ENCODE measurements around the gene AHCYL2. TPM values are rescaled to one million over a fixed set of nuclear protein-coding genes. Genes with fewer than 3 reads are reported as not detected.

Gene AHCYL2
- total RNA-seq, 1 donor from 2014 or later = 14.7 TPM

GRCh38 chr7:129376778-129377700, 152.2 kb downstream of the AHCYL2 start:
- no peaks in the 10 kb centered on the region for H3K27me3 Mint-ChIP-seq (ENCODE audit: low read depth, unreplicated experiment)
- no peak for FAIRE-seq
- no peaks in the 10 kb centered on the region for H3K9me3 ChIP-seq (ENCODE audit: insufficient read depth, low read depth, low read length)

GRCh38 chr7:129381710-129382484, 157.1 kb downstream of the AHCYL2 start:
- Mint-ChIP-seq H3K27ac (ENCODE audit: unreplicated experiment) (no peak overlapping the region), H3K9me3 (ENCODE audit: unreplicated experiment) (no peaks in the 10 kb centered on the region), H3K4me3 (ENCODE audit: unreplicated experiment) (no peak overlapping the region), H3K27me3 (ENCODE audit: low read depth, unreplicated experiment) (no peaks in the 10 kb centered on the region), H3K36me3 (ENCODE audit: low read depth, unreplicated experiment) (no peaks in the 10 kb centered on the region), H3K4me1 (ENCODE audit: low read depth, unreplicated experiment) (peaks cover 9% of the 10 kb centered on the region)
- H2AFZ ChIP-seq (ENCODE audit: low read depth, low read length) = no peak overlapping the region
- H3K27me3 ChIP-seq (ENCODE audit: insufficient read depth, low read length) = no peaks in the 10 kb centered on the region
- H3K79me2 ChIP-seq (ENCODE audit: insufficient read depth, low read length) = no peaks in the 10 kb centered on the region
- H3K36me3 ChIP-seq (ENCODE audit: insufficient read depth, low read length) = no peaks in the 10 kb centered on the region
- no peaks in the 10 kb centered on the region for H3K4me1 ChIP-seq (ENCODE audit: insufficient read depth, low read length)
- H3K9me3 ChIP-seq (ENCODE audit: insufficient read depth, low read depth, low read length) = no peaks in the 10 kb centered on the region
- FAIRE-seq (no peak), DNase-seq (ENCODE audit: low read depth) (no peak)
- no peak overlapping the region for H3K9ac ChIP-seq (ENCODE audit: low read length)
- no peak overlapping the region for H3K4me2 ChIP-seq (ENCODE audit: low read length)
- H3K27ac ChIP-seq (ENCODE audit: low read depth, low read length) = no peak overlapping the region
- H4K20me1 ChIP-seq (ENCODE audit: insufficient read depth, low read length) = no peaks in the 10 kb centered on the region
- no peak overlapping the region for H3K4me3 ChIP-seq (ENCODE audit: insufficient read depth, low read depth, low read length)
- TF ChIP-seq CTCF (IDR thresholded peaks at IDR 0.05; ENCODE audit: insufficient read depth, low read depth, low read length) = no peak
- TF ChIP-seq EZH2 (IDR thresholded peaks at IDR 0.05; ENCODE audit: insufficient read depth, low read length) = no peak

More at GRCh38 chr7:129376778-129377700, 152.2 kb downstream of the AHCYL2 start:
- DNase-seq (ENCODE audit: low read depth) = peak; percentile 21
- no peaks in the 10 kb centered on the region for H3K4me1 ChIP-seq (ENCODE audit: insufficient read depth, low read length)
- H3K9me3 Mint-ChIP-seq (ENCODE audit: unreplicated experiment) = no peaks in the 10 kb centered on the region
- H3K36me3 Mint-ChIP-seq (ENCODE audit: low read depth, unreplicated experiment) = no peaks in the 10 kb centered on the region
- H3K36me3 ChIP-seq (ENCODE audit: insufficient read depth, low read length) = no peaks in the 10 kb centered on the region
- no peak overlapping the region for H2AFZ ChIP-seq (ENCODE audit: low read depth, low read length)
- no peak overlapping the region for H3K9ac ChIP-seq (ENCODE audit: low read length)
- H3K79me2 ChIP-seq (ENCODE audit: insufficient read depth, low read length) = no peaks in the 10 kb centered on the region
- no peak overlapping the region for H3K27ac Mint-ChIP-seq (ENCODE audit: unreplicated experiment)
- H3K4me1 Mint-ChIP-seq (ENCODE audit: low read depth, unreplicated experiment) = no peaks in the 10 kb centered on the region
- H3K4me3 Mint-ChIP-seq (ENCODE audit: unreplicated experiment) = no peak overlapping the region
- TF ChIP-seq EZH2 (IDR thresholded peaks at IDR 0.05; ENCODE audit: insufficient read depth, low read length) (no peak), CTCF (IDR thresholded peaks at IDR 0.05; ENCODE audit: insufficient read depth, low read depth, low read length) (no peak)
- no peak overlapping the region for H3K4me3 ChIP-seq (ENCODE audit: insufficient read depth, low read depth, low read length)
- no peaks in the 10 kb centered on the region for H4K20me1 ChIP-seq (ENCODE audit: insufficient read depth, low read length)
- no peak overlapping the region for H3K27ac ChIP-seq (ENCODE audit: low read depth, low read length)
- H3K4me2 ChIP-seq (ENCODE audit: low read length) = no peak overlapping the region
- H3K27me3 ChIP-seq (ENCODE audit: insufficient read depth, low read length) = no peaks in the 10 kb centered on the region

All from astrocyte (in vitro differentiated cells and primary cell).